H1 (cell line): ENCODE results near the gene NCAPG2. TPM values are rescaled to one million over a fixed set of nuclear protein-coding genes. Genes with fewer than 3 reads are reported as not detected.

Experiments used
- MAFK ChIP-seq: IDR thresholded peaks from 2 replicates; pipeline ENCODE4 v1.6.1; 2012; ENCODE audit warnings: low read depth, mild to moderate bottlenecking, improper control_type of control experiment, low read length
- NANOG ChIP-seq: IDR thresholded peaks from 2 replicates; pipeline ENCODE4 v1.6.1; 2011; ENCODE audit warnings: low read length, low read depth, mild to moderate bottlenecking, inconsistent platforms; ENCODE audit not compliant: insufficient read depth, poor library complexity, severe bottlenecking
- SRF ChIP-seq: IDR thresholded peaks from 2 replicates; pipeline ENCODE4 v1.6.1; 2011; ENCODE audit warnings: mild to moderate bottlenecking, low read depth, low read length, moderate library complexity
- polyA plus RNA-seq, 7 experiments: library from polyadenylated mRNA; depleted of rRNA in 3 of 7; stranded (reverse) in 5 of 7; unstranded in 2 of 7; fragments of >200 nt in 5 of 7; fragments of 200-250 nt in 2 of 7; gene quantifications; 1 replicate in 5 of 7; 2 replicates in 1 of 7; 4 replicates in 1 of 7; pipeline versions ENCODE4 v1.2.1 to v1.2.3, GENCODE V29; 2011 to 2013; ENCODE audit warnings: missing spikeins in 2 of 7, mixed read lengths in 2 of 7
- total RNA-seq: library from RNA; stranded (reverse); fragmentation: NEBNext Ultra II Directional; extraction: Animal tissue kit (Norgen Biotek cat#: 25700); gene quantifications from 2 replicates; pipeline ENCODE4 v1.2.1, GENCODE V29; 2021

NCAPG2 gene
- total and polyA plus RNA-seq, 2 of the 8 experiments (the other 6 are each of a cell fraction or from before 2014, with no cell fraction given): 49.9 to 119 TPM

DNA sequence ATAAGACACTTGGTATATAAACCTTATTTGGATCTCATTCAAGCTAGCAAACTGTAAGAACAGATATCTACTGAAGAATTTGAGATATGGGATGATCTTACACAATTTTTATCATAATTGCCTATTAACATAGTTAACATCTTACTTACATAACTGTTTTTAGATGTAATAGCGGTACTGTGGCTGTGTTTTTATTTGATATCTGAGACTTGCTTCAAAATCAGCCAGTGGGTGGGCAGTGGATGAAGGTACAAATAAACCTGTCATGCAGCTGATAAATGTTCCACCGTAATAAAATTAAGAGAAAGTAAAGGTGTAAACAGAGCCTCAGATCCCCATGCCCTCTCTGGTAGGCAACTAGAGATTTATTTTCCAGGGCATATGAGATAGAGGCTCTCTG is 88.6 kb downstream of the NCAPG2 start (continued):
- TF ChIP-seq NANOG (no peak), SRF (no peak), MAFK (no peak)
